NT2/D1 (cell line): Measurements from ENCODE around the gene GPHB5.

Experiments used
- DNase-seq: peaks from one replicate; pipeline ENCODE4 v3.0.0-alpha.2; 2011; ENCODE audit warnings: low read depth, low spot score
- H3K27me3 ChIP-seq: 2 replicates; pipeline ENCODE4 v1.6.0; 2011; ENCODE audit warnings: mild to moderate bottlenecking; ENCODE audit not compliant: insufficient read length, insufficient read depth
- H3K36me3 ChIP-seq: 2 replicates; pipeline ENCODE4 v1.6.1; 2011; ENCODE audit warnings: mild to moderate bottlenecking, low read length, mixed read lengths; ENCODE audit not compliant: insufficient read depth, insufficient read length
- H3K4me1 ChIP-seq: 2 replicates; pipeline ENCODE4 v1.5.1; 2011; ENCODE audit not compliant: insufficient read depth, insufficient read length
- H3K4me3 ChIP-seq: 2 replicates; pipeline ENCODE4 v1.5.1; 2011; ENCODE audit warnings: low read depth; ENCODE audit not compliant: insufficient read length
- H3K9ac ChIP-seq: 2 replicates; pipeline ENCODE4 v1.6.0; 2011; ENCODE audit warnings: low read depth; ENCODE audit not compliant: insufficient read length
- H3K9me3 ChIP-seq: 2 replicates; pipeline ENCODE4 v1.5.1; 2011; ENCODE audit warnings: mild to moderate bottlenecking, low read length; ENCODE audit not compliant: insufficient read depth
- SUZ12 ChIP-seq: IDR thresholded peaks from 2 replicates; pipeline ENCODE4 v1.6.1; 2011; ENCODE audit not compliant: insufficient read length, insufficient read depth; ENCODE audit errors: extremely low read depth
- YY1 ChIP-seq: IDR thresholded peaks from 2 replicates; pipeline ENCODE4 v1.6.1; 2011; ENCODE audit not compliant: insufficient read length, insufficient read depth
- ZNF274 ChIP-seq: IDR thresholded peaks from 2 replicates; pipeline ENCODE4 v1.6.1; 2011; ENCODE audit warnings: mild to moderate bottlenecking, low read depth, low read length

The GPHB5 gene

GRCh38 chr14:63301891-63302534 is 16.7 kb downstream of the GPHB5 start:
- Histone ChIP-seq H3K9ac (no peak overlapping the region), H3K4me1 (no peaks in the 10 kb centered on the region), H3K36me3 (no peaks in the 10 kb centered on the region), H3K9me3 (no peaks in the 10 kb centered on the region), H3K4me3 (no peak overlapping the region), H3K27me3 (no peaks in the 10 kb centered on the region)
- TF ChIP-seq ZNF274 (no peak), YY1 (no peak), SUZ12 (no peak)
- no peak for DNase-seq

DNA sequence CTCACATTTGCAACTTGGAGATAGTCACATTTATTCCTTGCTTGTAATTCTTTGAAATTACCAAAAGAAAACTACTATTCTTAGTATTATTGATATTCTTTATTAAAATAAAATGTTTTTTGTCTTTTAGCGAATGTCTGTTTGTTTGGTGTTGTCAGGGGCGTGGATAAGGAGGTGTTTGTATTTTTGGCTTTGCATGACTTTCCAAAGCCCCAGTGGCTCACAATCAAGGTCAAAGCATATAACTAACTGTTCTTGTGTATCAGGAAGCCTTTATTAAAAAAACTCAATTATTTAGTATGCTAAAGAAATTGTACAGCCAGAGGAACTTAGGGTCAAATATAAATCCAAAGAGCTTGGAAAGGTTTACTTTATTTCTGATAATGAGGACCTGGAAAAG is 17.9 kb downstream of the GPHB5 start:
- Histone ChIP-seq H3K9ac (no peak overlapping the region), H3K9me3 (no peaks in the 10 kb centered on the region), H3K36me3 (no peaks in the 10 kb centered on the region), H3K27me3 (no peaks in the 10 kb centered on the region), H3K4me3 (no peak overlapping the region), H3K4me1 (no peaks in the 10 kb centered on the region)
- DNase-seq, result no peak
- TF ChIP-seq SUZ12 (no peak), ZNF274 (no peak), YY1 (no peak)

GRCh38 chr14:63299351-63300110 is 19.2 kb downstream of the GPHB5 start:
- Histone ChIP-seq H3K36me3 (no peaks in the 10 kb centered on the region), H3K4me3 (no peak overlapping the region), H3K4me1 (no peaks in the 10 kb centered on the region), H3K9ac (no peak overlapping the region), H3K9me3 (no peaks in the 10 kb centered on the region), H3K27me3 (no peaks in the 10 kb centered on the region)
- no peak for DNase-seq
- TF ChIP-seq ZNF274 (no peak), SUZ12 (no peak), YY1 (no peak)

- Histone ChIP-seq H3K36me3 (no peaks in the 10 kb centered on the region), H3K4me3 (no peak overlapping the region), H3K9ac (no peak overlapping the region), H3K27me3 (no peaks in the 10 kb centered on the region), H3K4me1 (no peaks in the 10 kb centered on the region), H3K9me3 (no peaks in the 10 kb centered on the region)
- DNase-seq, result no peak
- no peak for TF ChIP-seq ZNF274
- TF ChIP-seq SUZ12, result no peak
- no peak for TF ChIP-seq YY1
These were observed 21.2 kb downstream of the GPHB5 start for GRCh38 chr14:63297372-63298063.

DNA sequence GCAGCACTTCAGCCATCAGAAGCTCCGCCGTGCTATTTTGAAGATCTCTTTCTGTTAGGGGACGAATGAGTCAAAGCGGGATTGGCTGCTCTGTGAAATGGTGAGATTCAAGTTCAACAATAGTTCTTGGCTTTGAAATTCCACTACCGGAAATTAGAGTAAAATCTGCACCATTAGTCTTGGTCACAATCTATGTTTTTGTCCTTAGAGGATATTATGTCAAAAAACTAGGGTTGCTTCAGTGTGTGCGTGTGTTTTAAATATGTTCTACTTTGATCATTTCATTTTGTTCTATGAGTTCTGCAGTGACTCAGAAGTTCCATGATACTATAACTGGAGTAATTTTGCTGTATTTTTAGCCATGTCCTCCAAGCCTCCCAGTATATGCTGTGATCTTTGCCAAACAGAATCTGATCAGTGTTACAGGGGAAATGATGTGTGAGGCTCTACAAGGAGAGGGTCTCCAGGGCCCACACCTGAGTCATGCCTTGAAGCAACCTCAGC is 22.6 kb downstream of the GPHB5 start:
- no peaks in the 10 kb centered on the region for H3K27me3 ChIP-seq
- DNase-seq, result no peak
- no peak overlapping the region for H3K9ac ChIP-seq
- no peaks in the 10 kb centered on the region for H3K4me1 ChIP-seq
- H3K9me3 ChIP-seq, result no peaks in the 10 kb centered on the region
- no peak for TF ChIP-seq YY1
- TF ChIP-seq ZNF274, result no peak
- no peak for TF ChIP-seq SUZ12
- H3K36me3 ChIP-seq, result no peaks in the 10 kb centered on the region
- H3K4me3 ChIP-seq, result no peak overlapping the region

- no peak overlapping the region for H3K9ac ChIP-seq
- H3K4me1 ChIP-seq, result no peaks in the 10 kb centered on the region
- H3K9me3 ChIP-seq, result no peaks in the 10 kb centered on the region
- TF ChIP-seq YY1 (no peak), ZNF274 (no peak), SUZ12 (no peak)
- H3K27me3 ChIP-seq, result no peaks in the 10 kb centered on the region
- DNase-seq, result no peak
- H3K36me3 ChIP-seq, result no peaks in the 10 kb centered on the region
- no peak overlapping the region for H3K4me3 ChIP-seq
These were observed 23.5 kb downstream of the GPHB5 start for GRCh38 chr14:63295231-63295685.

- H3K9me3 ChIP-seq, result no peaks in the 10 kb centered on the region
- H3K4me3 ChIP-seq, result no peak overlapping the region
- H3K9ac ChIP-seq, result no peak overlapping the region
- H3K27me3 ChIP-seq, result no peaks in the 10 kb centered on the region
- DNase-seq, result no peak
- TF ChIP-seq ZNF274, result no peak
- TF ChIP-seq YY1, result no peak
- TF ChIP-seq SUZ12, result no peak
- H3K4me1 ChIP-seq, result no peaks in the 10 kb centered on the region
- no peaks in the 10 kb centered on the region for H3K36me3 ChIP-seq
These were observed 25.9 kb downstream of the GPHB5 start for GRCh38 chr14:63292805-63293204.
